Measurements from ENCODE around the gene MCU. TPM values are rescaled to one million over a fixed set of nuclear protein-coding genes. Genes with fewer than 3 reads are reported as not detected.

Gene MCU
- polyA plus RNA-seq, 1 donor from 2014 or later: 22.9 TPM

GRCh38 chr10:72832701-72833100 lies 140.8 kb downstream of the MCU start:
- Histone ChIP-seq H2AFZ (ENCODE audit: low read depth, low read length) (no peak overlapping the region), H3F3A (ENCODE audit: insufficient read depth, low read length, poor library complexity, severe bottlenecking) (no peaks in the 10 kb centered on the region), H3K27me3 (ENCODE audit: insufficient read depth, low read depth, low read length) (no peaks in the 10 kb centered on the region), H3K36me3 (ENCODE audit: insufficient read depth, low read length) (no peaks in the 10 kb centered on the region), H3K79me2 (replicated peaks; ENCODE audit: insufficient read depth, low read length) (no peaks in the 10 kb centered on the region), H3K9me2 (ENCODE audit: insufficient read depth, low read length) (no peaks in the 10 kb centered on the region), H3K4me3 (ENCODE audit: low read length) (no peak overlapping the region), H3K9ac (ENCODE audit: low read length) (no peak overlapping the region), H3K27ac (ENCODE audit: low read length) (no peak overlapping the region), H4K20me1 (ENCODE audit: insufficient read depth) (no peaks in the 10 kb centered on the region), H3K4me2 (ENCODE audit: low read length) (no peak overlapping the region), H3K9me3 (ENCODE audit: low read length) (no peaks in the 10 kb centered on the region)
- TF ChIP-seq EP300 (conservative IDR thresholded peaks at IDR 0.05; ENCODE audit: poor library complexity, severe bottlenecking): no peak
- TF ChIP-seq EZH2 (IDR thresholded peaks at IDR 0.05; ENCODE audit: borderline replicate concordance, insufficient read depth, low read length, poor library complexity, severe bottlenecking): no peak
- no peak for TF ChIP-seq TAF1 (IDR thresholded peaks at IDR 0.05; ENCODE audit: low read depth)
- TF ChIP-seq CTCF (IDR thresholded peaks at IDR 0.05; ENCODE audit: poor library complexity, severe bottlenecking): no peak
- TF ChIP-seq SMC3 (conservative IDR thresholded peaks at IDR 0.05; ENCODE audit: poor library complexity): no peak

GRCh38 chr10:72834183-72834825 lies 142.4 kb downstream of the MCU start:
- TF ChIP-seq TAF1 (IDR thresholded peaks at IDR 0.05; ENCODE audit: low read depth): no peak
- TF ChIP-seq CTCF (IDR thresholded peaks at IDR 0.05; ENCODE audit: poor library complexity, severe bottlenecking): peak; percentile 84
- peak; percentile 89 for TF ChIP-seq RAD21 (conservative IDR thresholded peaks at IDR 0.05)
- peak; percentile 90 for TF ChIP-seq SMC3 (conservative IDR thresholded peaks at IDR 0.05; ENCODE audit: poor library complexity)
- Histone ChIP-seq H3K36me3 (ENCODE audit: insufficient read depth, low read length) (no peaks in the 10 kb centered on the region), H3F3A (ENCODE audit: insufficient read depth, low read length, poor library complexity, severe bottlenecking) (no peaks in the 10 kb centered on the region), H2AFZ (ENCODE audit: low read depth, low read length) (no peak overlapping the region), H3K27ac (ENCODE audit: low read length) (no peak overlapping the region), H3K79me2 (replicated peaks; ENCODE audit: insufficient read depth, low read length) (no peaks in the 10 kb centered on the region), H3K9ac (ENCODE audit: low read length) (no peak overlapping the region), H4K20me1 (ENCODE audit: insufficient read depth) (no peaks in the 10 kb centered on the region), H3K9me3 (ENCODE audit: low read length) (no peaks in the 10 kb centered on the region), H3K27me3 (ENCODE audit: insufficient read depth, low read depth, low read length) (no peaks in the 10 kb centered on the region), H3K4me2 (ENCODE audit: low read length) (no peak overlapping the region), H3K4me3 (ENCODE audit: low read length) (no peak overlapping the region), H3K9me2 (ENCODE audit: insufficient read depth, low read length) (no peaks in the 10 kb centered on the region)

- Histone ChIP-seq H3K4me2 (ENCODE audit: low read length) (no peak overlapping the region), H3K27ac (ENCODE audit: low read length) (no peak overlapping the region), H3K4me3 (ENCODE audit: low read length) (no peak overlapping the region), H4K20me1 (ENCODE audit: insufficient read depth) (no peaks in the 10 kb centered on the region), H3K27me3 (ENCODE audit: insufficient read depth, low read depth, low read length) (no peaks in the 10 kb centered on the region), H3K36me3 (ENCODE audit: insufficient read depth, low read length) (no peaks in the 10 kb centered on the region), H3F3A (ENCODE audit: insufficient read depth, low read length, poor library complexity, severe bottlenecking) (no peaks in the 10 kb centered on the region), H2AFZ (ENCODE audit: low read depth, low read length) (no peak overlapping the region), H3K9me3 (ENCODE audit: low read length) (no peaks in the 10 kb centered on the region), H3K9me2 (ENCODE audit: insufficient read depth, low read length) (no peaks in the 10 kb centered on the region), H3K9ac (ENCODE audit: low read length) (no peak overlapping the region), H3K79me2 (replicated peaks; ENCODE audit: insufficient read depth, low read length) (no peaks in the 10 kb centered on the region)
- TF ChIP-seq REST (IDR thresholded peaks at IDR 0.05; ENCODE audit: borderline replicate concordance): no peak
- no peak for TF ChIP-seq EZH2 (IDR thresholded peaks at IDR 0.05; ENCODE audit: borderline replicate concordance, insufficient read depth, low read length, poor library complexity, severe bottlenecking)
- TF ChIP-seq SMC3 (conservative IDR thresholded peaks at IDR 0.05; ENCODE audit: poor library complexity): no peak
- no peak for TF ChIP-seq MXI1 (conservative IDR thresholded peaks at IDR 0.05; ENCODE audit: poor library complexity, severe bottlenecking)
- TF ChIP-seq EP300 (conservative IDR thresholded peaks at IDR 0.05; ENCODE audit: poor library complexity, severe bottlenecking): no peak
- TF ChIP-seq CTCF (IDR thresholded peaks at IDR 0.05; ENCODE audit: poor library complexity, severe bottlenecking): no peak
- TF ChIP-seq RAD21 (conservative IDR thresholded peaks at IDR 0.05): no peak
- no peak for TF ChIP-seq POLR2AphosphoS5 (IDR thresholded peaks at IDR 0.05)
- no peak for TF ChIP-seq TAF1 (IDR thresholded peaks at IDR 0.05; ENCODE audit: low read depth)
These were observed 148.4 kb downstream of the MCU start for GRCh38 chr10:72840319-72840718.

Data from neural cell (in vitro differentiated cells).